ENCODE data around the gene LRRC7.

LRRC7 gene

GRCh38 chr1:69776555-69776954 lies 208.8 kb downstream of the LRRC7 start:
- DNase-seq (ENCODE audit: low read depth) = no peak

- DNase-seq (ENCODE audit: low read depth) = no peak
Observed at GRCh38 chr1:69777423-69777822, 209.7 kb downstream of the LRRC7 start.

- no peak for DNase-seq (ENCODE audit: low read depth)
Observed at GRCh38 chr1:69777971-69778370, 210.2 kb downstream of the LRRC7 start.

- DNase-seq (ENCODE audit: low read depth) = no peak
Observed at GRCh38 chr1:69787151-69787550, 219.4 kb downstream of the LRRC7 start.

GRCh38 chr1:69791311-69791710 lies 223.6 kb downstream of the LRRC7 start:
- DNase-seq (ENCODE audit: low read depth) = no peak

- DNase-seq (ENCODE audit: low read depth) = no peak
Observed at GRCh38 chr1:69794831-69795230, 227.1 kb downstream of the LRRC7 start.

GRCh38 chr1:69814926-69815325 lies 247.2 kb downstream of the LRRC7 start:
- DNase-seq (ENCODE audit: low read depth) = no peak

GRCh38 chr1:69824932-69825331 lies 257.2 kb downstream of the LRRC7 start:
- no peak for DNase-seq (ENCODE audit: low read depth)

GRCh38 chr1:69827732-69828131 lies 260.0 kb downstream of the LRRC7 start:
- DNase-seq (ENCODE audit: low read depth) = no peak

- no peak for DNase-seq (ENCODE audit: low read depth)
Observed at GRCh38 chr1:69833536-69833935, 265.8 kb downstream of the LRRC7 start.

GRCh38 chr1:69834336-69834735 lies 266.6 kb downstream of the LRRC7 start:
- no peak for DNase-seq (ENCODE audit: low read depth)

GRCh38 chr1:69835955-69836354 lies 268.2 kb downstream of the LRRC7 start:
- DNase-seq (ENCODE audit: low read depth) = no peak

GRCh38 chr1:69836971-69837636 lies 269.4 kb downstream of the LRRC7 start:
- DNase-seq (ENCODE audit: low read depth) = no peak

GRCh38 chr1:69842326-69842725 lies 274.6 kb downstream of the LRRC7 start:
- no peak for DNase-seq (ENCODE audit: low read depth)

- no peak for DNase-seq (ENCODE audit: low read depth)
Observed at GRCh38 chr1:69845655-69846054, 277.9 kb downstream of the LRRC7 start.

- DNase-seq (ENCODE audit: low read depth) = no peak
Observed at GRCh38 chr1:69846267-69846666, 278.5 kb downstream of the LRRC7 start.

- no peak for DNase-seq (ENCODE audit: low read depth)
Observed at GRCh38 chr1:69847670-69848069, 279.9 kb downstream of the LRRC7 start.

- no peak for DNase-seq (ENCODE audit: low read depth)
Observed at GRCh38 chr1:69852151-69852550, 284.4 kb downstream of the LRRC7 start.

GRCh38 chr1:69852706-69853105 lies 285.0 kb downstream of the LRRC7 start:
- DNase-seq (ENCODE audit: low read depth) = no peak

- DNase-seq (ENCODE audit: low read depth) = no peak
Observed at GRCh38 chr1:69858534-69858933, 290.8 kb downstream of the LRRC7 start.

GRCh38 chr1:69861641-69862040 lies 293.9 kb downstream of the LRRC7 start:
- no peak for DNase-seq (ENCODE audit: low read depth)

- no peak for DNase-seq (ENCODE audit: low read depth)
Observed at GRCh38 chr1:69862906-69863305, 295.2 kb downstream of the LRRC7 start.

GRCh38 chr1:69863704-69864103 lies 296.0 kb downstream of the LRRC7 start:
- DNase-seq (ENCODE audit: low read depth) = no peak

- no peak for DNase-seq (ENCODE audit: low read depth)
Observed at GRCh38 chr1:69871412-69871811, 303.7 kb downstream of the LRRC7 start.

GRCh38 chr1:69878338-69878737 lies 310.6 kb downstream of the LRRC7 start:
- DNase-seq (ENCODE audit: low read depth) = no peak
